Peyer's patch (tissue), 4 donors: ENCODE results near the gene EXOC4. TPM values are rescaled to one million over a fixed set of nuclear protein-coding genes. Genes with fewer than 3 reads are reported as not detected.

Experiments used
- DNase-seq, 3 donors: peaks; one replicate each; pipeline ENCODE4 v3.0.0-alpha.2; 2017 to 2019
- H3K27ac ChIP-seq, 4 donors: fragments of 200-600 bp; sonication (generic); one replicate each; pipeline ENCODE4 v1.5.1; 2016 to 2019
- H3K27me3 ChIP-seq, 2 donors: fragments of 200-600 bp; sonication (generic); one replicate each; pipeline ENCODE4 v1.5.1; 2019
- H3K36me3 ChIP-seq, 3 donors: fragments of 200-600 bp; sonication (generic); one replicate each; pipeline ENCODE4 v1.5.1; 2016 to 2019
- H3K4me1 ChIP-seq, 4 donors: fragments of 200-600 bp; sonication (generic); one replicate each; pipeline ENCODE4 v1.5.1; 2016 to 2019
- H3K4me3 ChIP-seq, 4 donors: fragments of 200-600 bp; sonication (generic); 1 replicate in 3 of 4; 2 replicates in 1 of 4; pipeline ENCODE4 v1.5.1; 2016 to 2019; ENCODE audit warnings: mild to moderate bottlenecking in 1 of 4
- H3K9me3 ChIP-seq, 4 donors: fragments of 200-600 bp; sonication (generic); one replicate each; pipeline ENCODE4 v1.5.1; 2016 to 2019; ENCODE audit warnings: mild to moderate bottlenecking in 1 of 4
- POLR2A ChIP-seq, 2 donors: fragments of 450-650 bp; IDR thresholded peaks; one replicate each; pipeline ENCODE4 v1.5.1; 2017; ENCODE audit warnings: antibody characterized with exemption in 2 of 2, mild to moderate bottlenecking in 2 of 2, moderate library complexity in 2 of 2
- total RNA-seq, 4 donors: library from RNA; depleted of rRNA; stranded (reverse); fragments of >200 nt; gene quantifications; one replicate each; pipeline ENCODE4 v1.1.0, GENCODE V29; 2016
- TF ChIP-seq, protein P1 (sequence below), 6 experiments: fragments of 450-650 bp in 4 of 6; fragments of 200-600 bp in 2 of 6; sonication (generic) in 1 of 6; IDR thresholded peaks; one replicate each; pipeline ENCODE4 v1.5.1; 2017 to 2019; ENCODE audit warnings: antibody characterized with exemption in 6 of 6, mild to moderate bottlenecking in 3 of 6, moderate library complexity in 1 of 6

The EXOC4 gene
- total RNA-seq, 4 donors from 2014 or later: 128 to 502 (median 141) TPM

GRCh38 chr7:133797818-133798520 is 545.1 kb downstream of the EXOC4 start:
- Histone ChIP-seq H3K27me3 (no peaks in the 10 kb centered on the region), H3K9me3 (no peaks in the 10 kb centered on the region), H3K27ac (no peak overlapping the region), H3K4me3 (no peak overlapping the region), H3K4me1 (no peaks in the 10 kb centered on the region), H3K36me3 (no peaks in the 10 kb centered on the region)
- TF ChIP-seq, protein P1, sequence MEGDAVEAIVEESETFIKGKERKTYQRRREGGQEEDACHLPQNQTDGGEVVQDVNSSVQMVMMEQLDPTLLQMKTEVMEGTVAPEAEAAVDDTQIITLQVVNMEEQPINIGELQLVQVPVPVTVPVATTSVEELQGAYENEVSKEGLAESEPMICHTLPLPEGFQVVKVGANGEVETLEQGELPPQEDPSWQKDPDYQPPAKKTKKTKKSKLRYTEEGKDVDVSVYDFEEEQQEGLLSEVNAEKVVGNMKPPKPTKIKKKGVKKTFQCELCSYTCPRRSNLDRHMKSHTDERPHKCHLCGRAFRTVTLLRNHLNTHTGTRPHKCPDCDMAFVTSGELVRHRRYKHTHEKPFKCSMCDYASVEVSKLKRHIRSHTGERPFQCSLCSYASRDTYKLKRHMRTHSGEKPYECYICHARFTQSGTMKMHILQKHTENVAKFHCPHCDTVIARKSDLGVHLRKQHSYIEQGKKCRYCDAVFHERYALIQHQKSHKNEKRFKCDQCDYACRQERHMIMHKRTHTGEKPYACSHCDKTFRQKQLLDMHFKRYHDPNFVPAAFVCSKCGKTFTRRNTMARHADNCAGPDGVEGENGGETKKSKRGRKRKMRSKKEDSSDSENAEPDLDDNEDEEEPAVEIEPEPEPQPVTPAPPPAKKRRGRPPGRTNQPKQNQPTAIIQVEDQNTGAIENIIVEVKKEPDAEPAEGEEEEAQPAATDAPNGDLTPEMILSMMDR (IDR thresholded peaks at IDR 0.05): no peak
- no peak for TF ChIP-seq POLR2A (IDR thresholded peaks at IDR 0.05)
- DNase-seq: no peak

GRCh38 chr7:133801341-133801740 is 548.5 kb downstream of the EXOC4 start:
- Histone ChIP-seq H3K27ac (no peak overlapping the region), H3K36me3 (no peaks in the 10 kb centered on the region), H3K9me3 (no peaks in the 10 kb centered on the region), H3K4me3 (no peak overlapping the region), H3K27me3 (no peaks in the 10 kb centered on the region), H3K4me1 (no peaks in the 10 kb centered on the region)
- DNase-seq: no peak
- TF ChIP-seq POLR2A (IDR thresholded peaks at IDR 0.05): no peak

- no peak overlapping the region for H3K27ac ChIP-seq
- no peaks in the 10 kb centered on the region for H3K4me1 ChIP-seq
- DNase-seq: no peak
- no peaks in the 10 kb centered on the region for H3K9me3 ChIP-seq
- H3K27me3 ChIP-seq: no peaks in the 10 kb centered on the region
- H3K36me3 ChIP-seq: no peaks in the 10 kb centered on the region
- no peak overlapping the region for H3K4me3 ChIP-seq
- no peak for TF ChIP-seq POLR2A (IDR thresholded peaks at IDR 0.05)
- TF ChIP-seq, protein P1 (IDR thresholded peaks at IDR 0.05): no peak
Measured at GRCh38 chr7:133804127-133804526, 551.2 kb downstream of the EXOC4 start.

DNA sequence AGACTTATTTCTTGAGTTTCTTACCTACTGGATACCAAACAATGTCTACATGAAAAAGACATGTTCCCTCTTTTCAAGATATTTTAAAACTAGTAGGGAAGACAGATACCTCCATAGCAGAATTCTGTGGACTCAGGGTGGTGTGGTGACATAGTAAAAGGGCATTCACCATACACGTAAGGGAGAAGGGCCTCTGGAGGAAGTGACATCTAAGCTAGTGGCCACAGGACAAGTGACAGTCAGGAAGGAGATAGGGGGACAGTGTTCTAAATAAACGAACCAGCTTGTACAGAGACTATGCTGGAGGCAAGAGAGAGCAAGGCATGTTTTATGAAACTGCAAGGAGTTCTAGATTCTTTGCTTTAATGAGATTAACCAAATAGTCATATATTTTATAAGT is 552.5 kb downstream of the EXOC4 start:
- Histone ChIP-seq H3K27ac (no peak overlapping the region), H3K27me3 (no peaks in the 10 kb centered on the region), H3K4me1 (no peaks in the 10 kb centered on the region), H3K9me3 (no peaks in the 10 kb centered on the region), H3K36me3 (no peaks in the 10 kb centered on the region), H3K4me3 (no peak overlapping the region)
- DNase-seq: no peak
- no peak for TF ChIP-seq POLR2A (IDR thresholded peaks at IDR 0.05)
- TF ChIP-seq, protein P1 (IDR thresholded peaks at IDR 0.05): no peak

GRCh38 chr7:133807624-133808492 is 555.0 kb downstream of the EXOC4 start:
- DNase-seq: no peak
- no peak overlapping the region for H3K27ac ChIP-seq
- no peaks in the 10 kb centered on the region for H3K9me3 ChIP-seq
- H3K4me3 ChIP-seq: no peak overlapping the region
- H3K27me3 ChIP-seq: no peaks in the 10 kb centered on the region
- no peaks in the 10 kb centered on the region for H3K4me1 ChIP-seq
- no peak for TF ChIP-seq POLR2A (IDR thresholded peaks at IDR 0.05)
- TF ChIP-seq, protein P1 (IDR thresholded peaks at IDR 0.05): no peak
- no peaks in the 10 kb centered on the region for H3K36me3 ChIP-seq

DNA sequence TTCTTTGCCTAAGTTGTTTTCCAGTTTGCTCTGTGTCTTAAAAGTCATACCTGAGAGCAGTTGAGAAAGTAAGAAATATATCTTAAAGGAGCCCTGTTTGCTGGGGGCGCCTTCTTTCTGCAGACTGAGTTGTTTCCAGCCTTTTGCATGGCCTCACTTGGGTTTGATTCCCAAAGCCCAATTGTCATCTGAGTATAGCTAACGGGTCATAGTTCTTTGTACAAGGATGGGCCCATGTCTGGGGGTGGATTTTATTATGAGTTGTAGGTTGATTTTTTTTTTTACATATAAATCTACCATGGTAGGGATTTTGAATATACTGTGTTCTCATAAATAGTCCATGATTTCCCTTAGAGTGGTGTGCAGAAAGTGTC is 555.6 kb downstream of the EXOC4 start:
- Histone ChIP-seq H3K27ac (no peak overlapping the region), H3K4me3 (no peak overlapping the region), H3K9me3 (no peaks in the 10 kb centered on the region), H3K36me3 (no peaks in the 10 kb centered on the region), H3K4me1 (no peaks in the 10 kb centered on the region), H3K27me3 (no peaks in the 10 kb centered on the region)
- DNase-seq: no peak
- no peak for TF ChIP-seq POLR2A (IDR thresholded peaks at IDR 0.05)
- TF ChIP-seq, protein P1 (IDR thresholded peaks at IDR 0.05): no peak
